ENCODE data around the gene OPCML.

The OPCML gene

DNA sequence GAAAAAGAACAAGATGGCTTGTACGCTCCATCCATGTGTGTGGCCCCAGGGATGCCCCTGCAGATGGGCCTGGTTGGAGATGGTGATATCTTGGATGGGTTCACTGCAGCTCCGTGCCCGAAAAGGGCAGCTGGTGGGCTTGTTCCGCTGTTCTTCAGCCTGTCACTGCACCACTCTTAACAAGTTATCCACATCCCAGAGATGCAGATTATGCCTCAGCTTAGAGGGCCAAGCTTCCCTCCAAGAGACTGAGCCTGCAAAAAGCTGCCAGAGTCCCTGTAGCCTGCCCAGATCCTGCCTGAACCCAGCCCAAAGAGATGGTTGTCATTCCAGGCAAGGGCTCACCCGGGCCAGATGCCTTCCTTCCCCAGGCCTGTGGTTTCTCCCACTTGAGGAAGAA is 308.0 kb downstream of the OPCML start:
- DNase-seq, result no peak

DNA sequence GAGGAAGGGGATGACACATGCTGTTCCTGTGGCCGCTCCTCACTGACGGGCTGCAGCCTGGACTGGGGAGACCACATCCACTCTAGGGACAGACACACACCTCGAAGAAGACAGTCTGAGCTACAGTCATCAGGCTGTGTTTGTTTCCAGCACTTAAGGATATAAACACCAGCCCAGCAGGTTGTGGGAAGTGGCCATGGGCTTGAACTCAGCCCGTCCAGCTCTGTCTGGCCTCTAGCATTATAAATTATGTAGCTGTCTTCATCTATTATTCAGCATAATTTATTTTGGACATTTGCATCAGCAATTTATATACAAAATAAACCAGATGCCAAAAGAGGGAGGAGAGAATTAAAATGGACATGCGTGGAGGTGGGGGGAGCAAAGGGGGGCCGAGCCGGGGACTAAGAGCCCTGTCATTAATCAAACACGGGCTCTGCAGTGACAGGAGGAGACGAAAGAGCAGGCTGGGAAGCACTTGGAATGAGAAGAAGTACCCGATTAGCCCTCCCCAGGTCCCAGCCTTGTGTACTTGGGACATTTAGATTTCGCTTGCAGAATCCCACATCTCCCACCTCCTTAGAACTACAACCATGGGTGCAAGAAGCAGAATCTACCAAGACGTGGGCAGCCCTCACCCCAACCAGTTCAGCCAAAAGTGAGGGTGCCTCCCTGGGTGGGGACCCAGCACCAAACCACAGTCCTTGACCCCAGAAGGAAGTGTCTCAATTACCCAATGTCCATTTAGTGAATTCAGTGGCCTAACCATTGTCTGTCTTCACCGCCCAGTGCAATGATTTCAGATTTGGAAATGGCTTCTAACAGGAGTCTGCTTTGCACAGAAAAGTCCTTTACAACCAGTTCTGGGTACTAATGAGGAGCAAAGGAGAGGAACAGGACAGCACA is 309.6 kb downstream of the OPCML start:
- DNase-seq, result no peak

DNA sequence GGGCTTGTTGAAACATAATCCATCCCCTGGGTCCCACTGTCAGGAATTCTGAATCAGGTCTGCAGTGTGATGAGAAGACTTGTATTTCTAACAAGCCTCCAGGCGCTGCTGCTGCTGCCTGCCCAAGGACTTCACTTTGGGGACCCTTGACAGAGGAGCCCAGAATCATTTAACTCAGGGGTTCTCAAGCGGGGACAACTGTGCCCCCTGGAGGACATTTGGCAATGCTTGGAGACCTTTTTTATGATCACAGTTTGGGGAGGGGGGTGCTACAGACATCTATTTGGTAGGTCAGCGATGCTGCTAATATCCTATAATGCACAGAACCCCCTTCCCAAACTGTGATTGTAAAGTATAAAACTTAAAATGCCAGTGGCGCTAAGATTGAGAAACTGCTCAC is 312.8 kb downstream of the OPCML start:
- DNase-seq, result no peak

DNA sequence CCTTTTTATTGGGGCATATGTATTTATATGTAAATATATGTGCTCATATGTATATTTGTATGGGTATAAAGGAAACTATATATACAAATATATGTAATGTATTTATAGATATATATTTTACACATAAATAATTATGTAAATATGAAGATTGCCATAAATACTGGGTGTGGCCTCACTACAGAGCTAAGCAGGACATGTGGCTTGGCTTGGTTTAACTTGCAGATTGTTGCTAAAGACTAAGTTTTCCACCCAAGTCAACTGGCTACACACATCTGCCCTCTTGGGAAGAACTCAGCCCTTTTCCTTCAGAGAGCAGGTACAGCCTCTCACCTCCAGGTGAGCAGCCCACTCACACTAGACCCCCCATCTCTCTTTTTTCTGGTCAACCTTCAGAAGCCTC is 315.5 kb downstream of the OPCML start:
- no peak for DNase-seq

DNA sequence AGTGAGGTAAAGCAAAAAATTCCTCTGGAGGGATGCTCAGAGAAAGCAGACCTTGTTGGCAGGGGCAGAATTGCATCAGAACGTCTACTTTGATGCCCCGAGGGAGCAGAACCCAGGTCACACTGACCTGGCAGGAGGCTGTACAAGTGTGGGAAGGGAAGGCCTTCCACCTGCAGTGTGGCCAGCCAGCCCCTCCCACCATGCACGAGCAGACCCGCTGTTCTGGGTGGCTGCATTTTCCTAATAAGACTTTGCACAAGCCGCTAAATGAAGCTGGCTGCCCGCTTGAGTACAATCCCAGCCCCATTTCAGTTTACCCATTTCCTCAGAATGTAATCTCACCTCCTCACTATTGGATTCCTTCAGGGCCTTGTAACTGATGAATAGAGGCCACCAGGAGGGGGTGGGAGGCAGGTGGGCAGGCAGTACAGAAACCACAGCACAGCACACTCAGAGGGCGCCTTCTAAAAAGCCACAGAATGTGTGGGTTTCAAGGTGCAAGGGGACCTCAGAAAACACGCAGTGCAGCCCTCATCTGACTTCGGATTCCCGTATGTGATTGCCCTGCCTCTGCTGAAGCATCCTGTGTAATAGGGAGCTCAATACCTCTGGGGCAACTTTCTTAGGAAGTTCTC is 316.6 kb downstream of the OPCML start:
- no peak for DNase-seq

DNA sequence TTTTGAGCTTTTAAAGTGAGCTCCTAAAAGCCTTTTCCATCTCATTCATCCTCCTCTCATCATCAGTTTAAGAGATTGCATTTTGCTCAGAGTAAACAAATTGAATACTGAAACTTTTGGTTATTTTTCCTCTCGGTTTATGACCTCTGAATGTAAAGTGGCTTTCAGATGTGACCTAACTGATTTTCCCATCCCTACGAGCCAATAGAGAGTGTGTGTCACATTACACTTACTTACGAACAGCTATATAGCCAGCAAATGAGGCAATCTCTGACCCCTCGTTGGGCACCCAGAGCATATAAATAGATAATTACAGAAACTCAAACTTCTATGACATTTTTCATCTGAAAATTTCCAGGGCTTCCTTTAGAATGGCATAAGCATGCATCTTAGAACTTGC is 317.7 kb downstream of the OPCML start:
- DNase-seq, result no peak

DNA sequence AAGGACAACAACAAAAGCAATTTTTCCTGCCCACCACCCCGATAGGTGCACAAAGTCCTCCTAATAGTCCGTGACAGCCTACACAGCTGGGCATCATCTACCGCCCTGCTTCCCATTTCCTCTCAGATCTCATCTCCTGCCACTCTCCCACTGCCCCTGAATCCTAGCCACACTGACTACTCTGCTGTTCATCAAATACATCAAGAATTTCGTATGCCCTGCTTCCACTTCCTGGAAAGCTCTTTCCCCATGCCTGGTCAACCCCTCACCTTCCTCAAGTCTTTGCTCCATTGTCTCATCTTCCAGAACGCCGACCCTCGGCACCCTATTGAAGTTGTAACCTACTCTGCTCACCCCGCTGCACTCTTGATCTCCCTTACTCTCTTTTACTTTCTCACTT is 320.1 kb downstream of the OPCML start:
- no peak for DNase-seq

DNA sequence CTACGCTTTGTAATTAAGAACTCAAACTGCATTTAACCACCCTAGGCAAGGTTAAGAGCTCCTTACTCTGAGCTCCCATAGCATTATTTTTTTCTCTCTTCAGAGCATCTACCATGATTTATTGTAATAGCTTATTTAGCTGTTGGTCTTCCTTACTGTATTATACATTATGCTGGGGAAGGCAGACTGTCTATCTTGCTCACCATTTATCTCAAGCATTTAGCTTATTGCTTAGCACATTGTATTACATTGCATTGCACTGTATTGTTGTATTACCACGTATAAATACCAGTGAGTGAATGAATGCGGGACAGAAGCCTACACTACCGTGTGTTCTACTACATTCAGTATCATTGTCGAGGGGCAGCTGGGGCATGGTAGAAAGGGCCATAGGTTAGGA is 324.3 kb downstream of the OPCML start:
- no peak for DNase-seq

DNA sequence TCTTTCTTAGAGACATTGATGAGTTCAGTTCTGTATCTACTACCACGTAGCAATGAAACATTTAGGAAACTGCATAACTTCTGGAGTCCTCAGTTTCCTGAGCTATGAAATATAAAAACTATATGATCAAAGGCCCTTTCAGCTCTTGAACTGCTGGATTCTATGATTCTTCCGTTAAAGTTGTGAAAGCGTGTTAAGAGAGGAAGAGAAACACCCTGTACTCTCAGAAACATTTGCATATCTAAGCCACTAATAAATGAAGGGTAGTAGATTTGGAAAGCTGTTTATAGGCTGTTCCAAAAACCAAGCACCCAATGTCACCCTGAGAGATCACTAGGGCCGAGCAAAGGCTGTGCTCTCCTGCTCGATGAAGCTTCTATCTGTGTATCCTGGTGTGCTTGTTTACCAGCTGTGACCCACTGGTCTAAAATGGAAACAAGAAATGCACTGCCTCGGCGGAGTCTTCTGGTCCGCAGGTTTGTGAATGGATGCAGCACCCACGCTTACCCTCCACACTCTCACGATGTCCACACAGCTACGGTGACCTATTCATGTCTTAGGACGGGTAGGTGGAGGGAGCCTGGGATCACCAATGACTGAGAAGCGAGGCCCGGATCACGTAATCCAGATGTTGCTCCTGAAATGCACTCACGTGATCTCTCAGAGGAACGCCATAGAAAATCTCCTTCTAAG is 325.8 kb downstream of the OPCML start:
- DNase-seq, result no peak

DNA sequence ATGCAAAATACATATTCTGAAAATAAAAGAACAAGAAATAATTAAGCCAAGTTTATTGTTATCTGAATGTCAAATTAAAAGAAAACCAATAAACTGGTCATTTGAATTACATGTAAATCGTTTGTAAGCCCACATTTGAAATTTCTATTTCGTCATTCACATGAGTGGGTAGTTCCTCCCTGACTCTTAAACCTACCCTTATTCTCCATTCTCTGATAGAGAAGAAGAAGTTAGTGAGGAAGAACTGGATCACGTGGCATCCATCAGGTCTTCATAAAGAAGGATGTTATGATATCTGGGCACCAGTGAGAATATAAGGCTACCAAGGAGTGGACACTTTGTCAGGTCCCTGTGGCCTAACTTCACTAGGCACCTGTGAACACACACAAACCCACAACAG is 328.1 kb downstream of the OPCML start:
- DNase-seq, result no peak

DNA sequence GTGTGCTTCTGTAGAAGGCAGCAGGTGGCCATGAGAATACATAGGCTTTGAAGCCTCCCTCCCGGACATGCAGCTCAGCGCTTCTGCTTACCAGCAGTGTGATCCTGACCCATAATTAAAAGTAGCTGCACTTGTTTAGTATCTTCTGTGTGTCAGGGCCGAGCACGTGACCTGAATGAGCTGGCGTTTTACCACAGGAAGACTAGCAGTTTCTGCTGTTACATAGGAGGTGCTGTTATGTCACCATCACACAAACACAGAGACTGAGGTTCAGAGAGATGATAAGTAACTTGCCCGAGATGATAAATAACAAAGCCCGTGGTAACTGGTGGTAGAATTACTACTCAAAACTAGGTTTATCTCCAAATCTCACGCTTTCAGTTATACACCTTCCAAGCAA is 329.5 kb downstream of the OPCML start:
- DNase-seq, result no peak

DNA sequence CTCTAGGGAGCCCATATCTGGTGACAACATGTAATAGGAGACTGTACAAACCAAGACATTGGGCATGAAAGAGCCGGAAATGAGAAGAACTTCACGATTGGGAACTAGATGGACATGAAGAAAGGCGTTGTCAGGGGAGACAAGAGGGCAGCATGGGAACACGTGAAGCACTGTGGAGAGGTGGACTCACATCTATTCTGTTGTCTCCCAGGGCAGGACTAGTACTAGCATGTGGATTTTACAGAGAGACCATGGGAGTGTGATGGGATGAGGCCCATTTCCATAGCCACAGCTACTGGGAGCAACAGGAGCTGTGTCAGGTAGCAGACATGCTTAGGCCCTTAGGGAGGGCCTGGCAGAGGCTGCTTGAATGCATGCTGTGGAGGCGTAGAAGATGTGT is 333.9 kb downstream of the OPCML start:
- no peak for DNase-seq

DNA sequence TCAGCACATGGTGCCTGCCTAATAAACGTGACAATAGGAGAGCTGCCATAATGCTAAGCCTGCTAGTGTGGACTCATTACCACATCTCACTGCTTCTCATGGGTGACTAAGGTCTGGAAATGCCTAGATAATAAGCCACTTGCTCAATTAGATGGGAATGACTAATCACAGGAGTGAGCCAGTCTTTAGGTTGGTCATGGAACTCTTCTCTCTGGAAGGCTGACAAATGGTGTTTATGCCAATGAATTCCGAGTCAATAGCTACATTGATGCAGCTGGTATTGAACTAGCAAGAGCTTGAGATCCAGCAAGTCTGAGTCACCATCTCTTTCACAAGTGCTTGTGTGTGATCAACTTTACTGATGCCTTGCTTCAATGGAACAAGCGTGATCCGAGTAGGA is 334.9 kb downstream of the OPCML start:
- no peak for DNase-seq

DNA sequence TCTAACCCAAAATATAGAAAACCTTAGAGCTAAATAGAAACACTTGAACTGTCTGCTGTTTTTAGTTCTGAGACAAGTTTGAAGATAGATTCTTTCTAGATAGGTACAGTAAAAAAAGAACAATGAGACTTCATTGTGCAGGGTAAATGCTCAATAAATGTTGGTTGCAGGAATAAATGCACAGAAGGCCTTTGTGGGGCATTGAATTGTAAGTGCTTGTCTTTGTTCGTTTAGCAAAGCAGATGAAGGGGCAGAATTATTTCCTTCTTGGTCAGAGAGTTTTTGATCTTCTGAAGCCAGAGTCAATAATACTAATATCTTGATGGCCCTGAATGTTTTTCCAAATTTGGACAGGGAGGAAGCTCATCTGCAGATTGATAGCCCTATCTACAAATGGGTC is 340.4 kb downstream of the OPCML start:
- DNase-seq, result no peak

DNA sequence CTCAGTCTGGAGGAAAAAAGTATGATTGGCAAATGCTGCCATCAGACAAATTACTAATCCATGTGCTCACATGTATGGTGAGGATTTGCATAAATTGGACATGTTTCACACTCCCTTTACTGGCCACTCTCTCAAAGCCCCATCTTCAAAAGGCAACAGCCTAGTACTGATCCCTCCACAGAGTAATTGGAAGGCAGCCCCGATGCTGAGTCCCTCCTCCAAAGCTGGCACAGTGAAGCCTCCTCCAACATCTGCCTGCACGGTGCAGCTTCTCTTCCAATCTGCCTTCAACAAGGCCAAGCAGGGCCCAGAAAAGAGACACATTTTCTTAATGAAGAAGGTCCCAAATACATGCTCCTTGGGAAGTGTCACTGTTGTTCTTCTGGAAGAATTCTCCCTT is 350.6 kb downstream of the OPCML start:
- no peak for DNase-seq

DNA sequence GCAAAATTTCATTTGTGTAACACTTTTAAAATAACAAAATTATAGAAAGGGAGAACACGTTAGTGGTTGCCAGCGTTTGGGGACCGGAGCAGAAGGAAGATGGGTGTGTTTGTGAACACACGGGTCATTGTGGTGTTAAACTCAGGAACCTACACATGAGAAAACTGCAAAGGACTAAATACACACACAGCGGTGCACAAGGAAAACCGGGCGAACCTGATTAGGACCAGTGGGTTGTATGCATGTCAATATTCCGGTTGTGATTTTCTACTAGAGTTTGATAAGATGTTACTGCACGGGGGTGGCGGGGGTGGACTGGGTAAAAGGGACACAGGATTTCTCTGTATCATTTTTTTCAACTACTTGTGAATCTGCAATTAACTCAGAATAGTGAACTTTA is 351.2 kb downstream of the OPCML start:
- no peak for DNase-seq

DNA sequence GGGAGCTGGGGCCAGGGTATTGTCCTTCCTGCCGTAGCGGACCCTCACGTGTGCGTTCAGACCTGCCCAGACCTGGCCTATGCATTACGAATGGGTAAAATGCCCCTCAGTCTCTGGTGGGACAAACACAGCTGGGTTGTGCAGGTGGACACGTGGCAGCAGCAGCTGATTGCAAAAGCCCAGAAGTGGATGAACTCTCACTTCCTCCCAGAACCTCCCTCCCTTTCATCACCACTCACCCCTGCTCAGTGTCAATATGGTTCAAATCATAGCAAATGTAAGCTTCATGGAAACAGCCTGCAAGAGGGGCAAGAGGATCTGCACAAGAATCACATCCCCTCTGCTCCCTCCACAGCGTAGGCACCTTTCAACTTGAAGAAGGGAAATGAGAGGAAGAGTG is 352.1 kb downstream of the OPCML start:
- DNase-seq, result no peak

DNA sequence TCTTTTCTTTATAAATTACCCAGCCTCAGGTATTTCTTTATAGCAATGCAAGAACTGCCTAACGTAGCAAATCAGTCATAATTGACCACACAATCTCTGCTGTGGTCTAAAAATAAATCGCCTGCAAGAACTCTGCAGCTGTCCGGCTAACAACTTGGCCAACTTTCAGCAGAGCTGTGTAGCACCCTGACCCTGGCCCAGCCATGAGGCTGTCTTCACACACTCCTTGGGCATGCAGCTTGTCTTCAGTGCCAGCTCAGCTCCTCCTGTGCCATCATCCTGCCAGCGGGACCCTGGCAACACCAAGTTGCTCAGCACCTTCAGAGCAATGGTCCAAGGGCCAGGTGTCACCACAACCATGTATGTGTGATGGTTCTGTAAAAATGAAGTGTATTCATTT is 355.6 kb downstream of the OPCML start:
- DNase-seq, result no peak

DNA sequence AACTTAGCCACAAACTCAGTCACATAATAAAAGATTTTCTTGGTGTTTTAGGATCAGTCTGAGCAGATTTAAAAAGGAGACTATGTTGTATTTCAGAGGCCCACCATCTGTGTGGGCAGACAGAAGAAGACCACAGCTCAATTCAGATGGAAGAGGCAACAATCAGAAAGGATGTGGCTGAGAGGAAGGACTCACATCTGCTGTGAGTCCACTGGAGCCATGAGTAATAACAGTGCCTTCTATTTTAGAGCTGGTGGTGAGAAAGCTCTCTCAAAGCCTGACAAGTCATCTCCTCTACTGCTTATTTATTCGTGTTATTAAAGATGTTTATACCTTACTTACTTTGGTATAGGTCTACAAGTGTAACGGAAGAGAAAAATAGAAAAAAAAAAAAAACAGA is 357.2 kb downstream of the OPCML start:
- no peak for DNase-seq

DNA sequence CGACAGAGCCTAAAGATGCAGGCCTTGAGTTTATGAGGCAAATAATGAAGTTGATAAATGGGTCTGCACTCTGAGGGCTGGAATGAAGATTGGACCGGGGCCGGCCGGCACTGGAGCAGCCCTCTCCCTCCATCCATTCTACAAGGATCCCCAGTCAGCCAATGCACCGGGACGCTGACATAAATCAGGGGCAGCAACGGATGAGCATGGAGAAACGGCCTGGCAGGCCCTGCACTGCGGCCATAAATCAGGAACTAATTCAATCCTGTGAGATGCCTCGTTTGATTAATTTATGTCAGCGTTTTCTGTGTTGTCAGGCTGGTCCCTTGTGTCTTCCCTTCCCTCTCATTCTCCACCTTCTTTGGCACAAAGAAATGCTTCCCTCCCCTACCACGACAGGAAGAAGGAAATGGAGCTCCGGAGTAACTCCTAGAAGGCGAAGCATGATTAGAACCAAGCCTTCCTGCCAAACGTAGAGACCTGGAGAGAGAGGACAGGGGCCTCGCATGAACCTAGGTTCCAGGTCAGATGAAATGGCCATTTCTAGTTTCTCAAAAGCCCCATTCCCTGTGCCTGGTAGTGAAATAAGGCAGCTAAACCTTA is 358.4 kb downstream of the OPCML start:
- DNase-seq, result no peak

DNA sequence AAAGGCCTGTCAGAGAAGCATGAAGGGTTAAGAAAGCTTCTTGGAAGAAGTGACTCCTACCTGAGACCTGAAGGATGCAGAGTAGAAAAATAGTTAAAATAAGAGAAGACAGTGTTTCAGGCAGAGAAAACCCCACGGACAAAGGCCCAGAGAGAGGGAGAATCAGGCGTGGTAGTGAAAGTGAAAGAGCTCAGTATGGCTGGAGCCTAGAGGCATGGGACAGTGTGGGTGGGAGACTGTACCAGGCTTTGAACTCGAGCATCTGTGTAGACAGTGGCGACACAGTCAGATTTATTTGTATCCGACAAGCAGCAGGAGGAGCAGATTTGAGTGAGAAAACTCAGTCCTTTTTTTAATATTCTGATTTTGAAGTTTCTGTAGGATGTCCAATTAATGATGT is 360.0 kb downstream of the OPCML start:
- DNase-seq, result no peak

DNA sequence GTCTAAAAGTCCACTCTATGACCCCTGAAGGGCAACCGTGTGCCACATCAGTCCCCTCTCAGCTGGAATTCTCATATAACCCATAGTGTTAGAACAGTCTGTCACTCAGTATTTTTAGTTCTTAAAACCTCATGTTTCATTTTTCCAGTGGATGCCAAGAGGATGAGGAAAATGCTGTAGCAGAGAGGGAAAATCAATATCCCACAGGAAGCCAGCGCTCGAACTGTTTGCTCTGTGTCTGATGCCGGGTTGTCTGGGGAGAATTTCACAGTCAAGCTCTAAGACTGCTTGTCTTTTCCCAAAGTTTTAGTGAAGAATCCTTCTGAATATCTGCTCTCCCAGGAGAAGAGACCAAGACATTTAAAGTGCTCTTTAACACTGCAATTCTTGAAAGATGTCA is 360.9 kb downstream of the OPCML start:
- DNase-seq, result no peak

DNA sequence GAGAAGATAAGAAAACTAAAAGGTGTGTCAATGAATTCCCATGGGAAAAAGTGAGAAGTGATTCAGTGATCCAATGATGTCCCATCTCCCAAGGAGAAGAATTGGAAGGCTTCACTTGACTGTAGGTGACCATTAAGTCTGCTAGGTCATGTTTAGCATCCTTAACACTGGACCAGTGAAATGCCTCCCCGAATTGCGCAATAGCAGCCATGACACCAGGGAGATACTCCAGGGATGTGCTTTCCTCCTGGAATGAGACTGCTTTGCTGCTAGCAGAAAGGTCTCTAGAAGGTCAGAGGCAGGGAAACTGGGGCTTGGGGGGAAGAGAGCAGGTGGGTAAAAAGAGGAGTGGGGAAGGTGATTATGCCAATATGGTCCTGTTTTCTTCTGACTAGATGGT is 364.3 kb downstream of the OPCML start:
- DNase-seq, result no peak

DNA sequence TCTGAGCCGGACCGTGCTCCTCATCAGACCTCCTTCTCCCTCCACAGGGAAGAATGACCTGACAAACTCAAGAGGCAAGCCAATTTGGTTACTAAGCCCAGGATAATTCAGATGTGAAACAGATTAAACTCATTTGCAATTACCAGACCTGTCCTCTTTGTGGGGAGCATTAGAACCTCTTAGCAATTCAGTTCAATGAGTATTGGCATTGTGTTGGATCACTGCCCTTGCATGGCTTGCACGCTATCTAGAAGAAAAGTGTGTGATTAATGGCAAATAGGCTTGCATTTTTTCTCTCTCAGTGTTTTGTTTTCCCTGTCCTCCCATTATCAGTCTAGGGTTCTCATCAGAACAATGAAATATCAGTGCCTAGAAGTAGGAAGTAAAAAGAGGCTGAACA is 365.6 kb downstream of the OPCML start:
- DNase-seq, result no peak

Data from activated gamma-delta T cell (primary cell).